ENCODE measurements around the gene KIF13A. TPM values are rescaled to one million over a fixed set of nuclear protein-coding genes. Genes with fewer than 3 reads are reported as not detected.

Gene KIF13A
- total RNA-seq, 1 experiment from 2014 or later: 19.7 TPM

- H3K27me3 ChIP-seq (replicated peaks; ENCODE audit: insufficient read depth, low read depth, low read length, poor library complexity): no peaks in the 10 kb centered on the region
- H3K4me3 ChIP-seq (ENCODE audit: low read depth, low read length, poor library complexity, severe bottlenecking): no peak overlapping the region
- ChIA-PET POLR2A (ENCODE audit: low non-redundant PET) (no interaction called here), CTCF (interaction anchor here (0.5 kb wide), 1 partner anchor 126 kb away, joined by 3 read pairs; no protein-coding TSS in a partner anchor)
- H3K27ac ChIP-seq (ENCODE audit: low read depth, low read length, poor library complexity, severe bottlenecking): no peak overlapping the region
- no peak for DNase-seq (ENCODE audit: low spot score)
- no peaks in the 10 kb centered on the region for H3K9me3 ChIP-seq (ENCODE audit: low read depth, low read length, poor library complexity, severe bottlenecking)
- TF ChIP-seq, protein P1, sequence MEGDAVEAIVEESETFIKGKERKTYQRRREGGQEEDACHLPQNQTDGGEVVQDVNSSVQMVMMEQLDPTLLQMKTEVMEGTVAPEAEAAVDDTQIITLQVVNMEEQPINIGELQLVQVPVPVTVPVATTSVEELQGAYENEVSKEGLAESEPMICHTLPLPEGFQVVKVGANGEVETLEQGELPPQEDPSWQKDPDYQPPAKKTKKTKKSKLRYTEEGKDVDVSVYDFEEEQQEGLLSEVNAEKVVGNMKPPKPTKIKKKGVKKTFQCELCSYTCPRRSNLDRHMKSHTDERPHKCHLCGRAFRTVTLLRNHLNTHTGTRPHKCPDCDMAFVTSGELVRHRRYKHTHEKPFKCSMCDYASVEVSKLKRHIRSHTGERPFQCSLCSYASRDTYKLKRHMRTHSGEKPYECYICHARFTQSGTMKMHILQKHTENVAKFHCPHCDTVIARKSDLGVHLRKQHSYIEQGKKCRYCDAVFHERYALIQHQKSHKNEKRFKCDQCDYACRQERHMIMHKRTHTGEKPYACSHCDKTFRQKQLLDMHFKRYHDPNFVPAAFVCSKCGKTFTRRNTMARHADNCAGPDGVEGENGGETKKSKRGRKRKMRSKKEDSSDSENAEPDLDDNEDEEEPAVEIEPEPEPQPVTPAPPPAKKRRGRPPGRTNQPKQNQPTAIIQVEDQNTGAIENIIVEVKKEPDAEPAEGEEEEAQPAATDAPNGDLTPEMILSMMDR (conservative IDR thresholded peaks at IDR 0.05; ENCODE audit: low read depth, low read length): no peak
- TF ChIP-seq EZH2 (IDR thresholded peaks at IDR 0.05; ENCODE audit: borderline replicate concordance, low read depth, low read length, poor library complexity, severe bottlenecking): no peak
- no peaks in the 10 kb centered on the region for H3K36me3 ChIP-seq (ENCODE audit: insufficient read depth, low read length, poor library complexity, severe bottlenecking)
- intact Hi-C loops (cut with micrococcal nuclease; ENCODE audit: unreplicated experiment): no loop called here
- H3K4me1 ChIP-seq (ENCODE audit: insufficient read depth, low read length, poor library complexity, severe bottlenecking): peaks cover 20% of the 10 kb centered on the region
- BruUV-seq (replicated peaks): no TSS peak
These were observed 46.1 kb downstream of the KIF13A start for GRCh38 chr6:17941318-17941717.

- peak overlapping the region; percentile 32 for H3K4me3 ChIP-seq (ENCODE audit: low read depth, low read length, poor library complexity, severe bottlenecking)
- intact Hi-C loops (cut with micrococcal nuclease; ENCODE audit: unreplicated experiment): no loop called here
- DNase-seq (ENCODE audit: low spot score): peak; percentile 76
These were observed 47.2 kb downstream of the KIF13A start for GRCh38 chr6:17940151-17940792.

GRCh38 chr6:17938901-17939300 is 48.5 kb downstream of the KIF13A start:
- intact Hi-C loops (cut with micrococcal nuclease; ENCODE audit: unreplicated experiment): no loop called here

More at GRCh38 chr6:17940151-17940792, 47.2 kb downstream of the KIF13A start:
- Histone ChIP-seq H3K27me3 (replicated peaks; ENCODE audit: insufficient read depth, low read depth, low read length, poor library complexity) (no peaks in the 10 kb centered on the region), H3K4me1 (ENCODE audit: insufficient read depth, low read length, poor library complexity, severe bottlenecking) (peaks cover 27% of the 10 kb centered on the region), H3K9me3 (ENCODE audit: low read depth, low read length, poor library complexity, severe bottlenecking) (no peaks in the 10 kb centered on the region), H3K27ac (ENCODE audit: low read depth, low read length, poor library complexity, severe bottlenecking) (peak overlapping the region; percentile 28), H3K36me3 (ENCODE audit: insufficient read depth, low read length, poor library complexity, severe bottlenecking) (no peaks in the 10 kb centered on the region)
- no TSS peak for BruUV-seq (replicated peaks)
- no peak for TF ChIP-seq EZH2 (IDR thresholded peaks at IDR 0.05; ENCODE audit: borderline replicate concordance, low read depth, low read length, poor library complexity, severe bottlenecking)
- TF ChIP-seq, protein P1 (conservative IDR thresholded peaks at IDR 0.05; ENCODE audit: low read depth, low read length): no peak
- CTCF ChIA-PET: no interaction called here
- POLR2A ChIA-PET (ENCODE audit: low non-redundant PET): interaction anchor here (0.6 kb wide), 1 partner anchor 18 kb away, joined by 6 read pairs; no protein-coding TSS in a partner anchor

More at GRCh38 chr6:17938901-17939300, 48.5 kb downstream of the KIF13A start:
- H3K36me3 ChIP-seq (ENCODE audit: insufficient read depth, low read length, poor library complexity, severe bottlenecking): no peaks in the 10 kb centered on the region
- POLR2A ChIA-PET (ENCODE audit: low non-redundant PET): no interaction called here
- TF ChIP-seq, protein P1 (conservative IDR thresholded peaks at IDR 0.05; ENCODE audit: low read depth, low read length): no peak
- no peak for TF ChIP-seq EZH2 (IDR thresholded peaks at IDR 0.05; ENCODE audit: borderline replicate concordance, low read depth, low read length, poor library complexity, severe bottlenecking)
- CTCF ChIA-PET: no interaction called here
- H3K4me3 ChIP-seq (ENCODE audit: low read depth, low read length, poor library complexity, severe bottlenecking): no peak overlapping the region
- no peaks in the 10 kb centered on the region for H3K9me3 ChIP-seq (ENCODE audit: low read depth, low read length, poor library complexity, severe bottlenecking)
- H3K4me1 ChIP-seq (ENCODE audit: insufficient read depth, low read length, poor library complexity, severe bottlenecking): peaks cover 31% of the 10 kb centered on the region
- peak; percentile 39 for DNase-seq (ENCODE audit: low spot score)
- H3K27ac ChIP-seq (ENCODE audit: low read depth, low read length, poor library complexity, severe bottlenecking): no peak overlapping the region
- no TSS peak for BruUV-seq (replicated peaks)
- H3K27me3 ChIP-seq (replicated peaks; ENCODE audit: insufficient read depth, low read depth, low read length, poor library complexity): no peaks in the 10 kb centered on the region

All from A673 (cell line).